Heart left ventricle (tissue), 13 donors: ENCODE results near the gene MAP4K4.
"Not testable (repeated sequence)": the region's sequence is repeated elsewhere in the genome, so short reads cannot be mapped to it uniquely, and the experiment has no call there.

ENCODE experiments used
- POLR2A ChIP-seq, 2 donors: fragments of 450-650 bp; IDR thresholded peaks; one replicate each; pipeline ENCODE4 v1.6.1; 2017; ENCODE audit warnings: antibody characterized with exemption in 2 of 2, mild to moderate bottlenecking in 2 of 2, moderate library complexity in 2 of 2
- TF ChIP-seq, protein P1 (sequence below), 12 donors: fragments of 200-600 bp; sonication (generic) in 4 of 12; IDR thresholded peaks; one replicate each; pipeline versions ENCODE4 v1.5.0 to v1.8.0; 2018 to 2022; ENCODE audit warnings: antibody characterized with exemption in 12 of 12, mild to moderate bottlenecking in 5 of 12
- donor health status: ischemic (EF 13 %, LVEDD 7.1; RV severe dilation, severe dysfunction).
- donor health status: DM: no; HTN: yes; CAD: no.
- donor health status: DM: no; HTN: no; CAD: no.
- donor health status: ischemic (EF 25% LVEDD 6.9; RV normal size, moderate dysfunction).
- donor health status: ischemic (EF 25% LVEDD 5.7; RV mildly dilated, moderate dysfunction).
- donor health status: ischemic (EF 35%, LVEDD 5.7; RV mildly dilated, moderate dysfunction).
- donor health status: nonischemic (EF 11% LVEDD 7.7; RV severe dilation, severe dysfunction).
- donor health status: DM: yes; HTN: yes; CAD: no.
- donor health status: PGD.
- donor health status: ischemic (EF 29% LVEDD 5.4; RV normal size, mild dysfunction).
- donor health status: nonischemic (EF 23%, LVEDD 6.1; RV moderate dilation, normal function).

DNA sequence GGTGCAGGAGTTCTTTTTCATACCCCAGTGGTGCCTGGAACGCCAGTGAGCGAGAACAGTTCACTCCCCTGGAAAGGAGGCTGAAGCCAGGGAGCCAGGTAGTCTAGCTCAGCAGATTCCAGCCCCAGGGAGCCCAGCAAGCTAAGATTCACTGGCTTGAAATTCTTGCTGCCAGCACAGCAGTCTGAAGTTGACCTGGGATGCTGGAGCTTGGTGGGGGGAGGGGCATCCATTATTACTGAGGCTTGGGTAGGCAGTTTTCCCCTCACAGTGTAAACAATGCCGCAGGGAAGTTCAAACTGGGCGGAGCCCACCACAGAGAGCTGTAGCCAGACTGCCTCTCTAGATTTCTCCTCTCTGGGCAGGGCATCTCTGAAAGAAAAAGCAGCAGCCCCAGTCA is 238.3 kb downstream of the MAP4K4 start:
- TF ChIP-seq, protein P1, sequence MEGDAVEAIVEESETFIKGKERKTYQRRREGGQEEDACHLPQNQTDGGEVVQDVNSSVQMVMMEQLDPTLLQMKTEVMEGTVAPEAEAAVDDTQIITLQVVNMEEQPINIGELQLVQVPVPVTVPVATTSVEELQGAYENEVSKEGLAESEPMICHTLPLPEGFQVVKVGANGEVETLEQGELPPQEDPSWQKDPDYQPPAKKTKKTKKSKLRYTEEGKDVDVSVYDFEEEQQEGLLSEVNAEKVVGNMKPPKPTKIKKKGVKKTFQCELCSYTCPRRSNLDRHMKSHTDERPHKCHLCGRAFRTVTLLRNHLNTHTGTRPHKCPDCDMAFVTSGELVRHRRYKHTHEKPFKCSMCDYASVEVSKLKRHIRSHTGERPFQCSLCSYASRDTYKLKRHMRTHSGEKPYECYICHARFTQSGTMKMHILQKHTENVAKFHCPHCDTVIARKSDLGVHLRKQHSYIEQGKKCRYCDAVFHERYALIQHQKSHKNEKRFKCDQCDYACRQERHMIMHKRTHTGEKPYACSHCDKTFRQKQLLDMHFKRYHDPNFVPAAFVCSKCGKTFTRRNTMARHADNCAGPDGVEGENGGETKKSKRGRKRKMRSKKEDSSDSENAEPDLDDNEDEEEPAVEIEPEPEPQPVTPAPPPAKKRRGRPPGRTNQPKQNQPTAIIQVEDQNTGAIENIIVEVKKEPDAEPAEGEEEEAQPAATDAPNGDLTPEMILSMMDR (IDR thresholded peaks at IDR 0.05) = not testable (repeated sequence)
- TF ChIP-seq POLR2A (IDR thresholded peaks at IDR 0.05) = not testable (repeated sequence)
